ENCODE data around the gene BTAF1.

BTAF1 gene

GRCh38 chr10:92001995-92002394 lies 78.4 kb downstream of the BTAF1 start:
- peaks cover 52% of the 10 kb centered on the region for H3K36me3 ChIP-seq (ENCODE audit: low read depth)
- no peak overlapping the region for H3K27ac ChIP-seq (ENCODE audit: poor library complexity, severe bottlenecking)
- no peak for TF ChIP-seq CTCF (IDR thresholded peaks at IDR 0.05; ENCODE audit: poor library complexity, severe bottlenecking)
- no peak for ATAC-seq (ENCODE audit: low read depth)
- H3K9me3 ChIP-seq (ENCODE audit: severe bottlenecking) = no peaks in the 10 kb centered on the region
- no peaks in the 10 kb centered on the region for H3K4me1 ChIP-seq (ENCODE audit: insufficient read depth, poor library complexity, severe bottlenecking)
- no peaks in the 10 kb centered on the region for H3K27me3 ChIP-seq (ENCODE audit: insufficient read depth, poor library complexity, severe bottlenecking)
- no peak overlapping the region for H3K4me3 ChIP-seq (ENCODE audit: severe bottlenecking)
- DNase-seq (ENCODE audit: low spot score) = no peak

GRCh38 chr10:92003258-92003657 lies 79.7 kb downstream of the BTAF1 start:
- Histone ChIP-seq H3K4me1 (ENCODE audit: insufficient read depth, poor library complexity, severe bottlenecking) (no peaks in the 10 kb centered on the region), H3K27me3 (ENCODE audit: insufficient read depth, poor library complexity, severe bottlenecking) (no peaks in the 10 kb centered on the region), H3K27ac (ENCODE audit: poor library complexity, severe bottlenecking) (no peak overlapping the region), H3K36me3 (ENCODE audit: low read depth) (peaks cover 42% of the 10 kb centered on the region), H3K4me3 (ENCODE audit: severe bottlenecking) (no peak overlapping the region), H3K9me3 (ENCODE audit: severe bottlenecking) (no peaks in the 10 kb centered on the region)
- DNase-seq (ENCODE audit: low spot score) (no peak), ATAC-seq (ENCODE audit: low read depth) (no peak)
- TF ChIP-seq CTCF (IDR thresholded peaks at IDR 0.05; ENCODE audit: poor library complexity, severe bottlenecking) = no peak

GRCh38 chr10:92005978-92006377 lies 82.4 kb downstream of the BTAF1 start:
- Histone ChIP-seq H3K27me3 (ENCODE audit: insufficient read depth, poor library complexity, severe bottlenecking) (no peaks in the 10 kb centered on the region), H3K4me3 (ENCODE audit: severe bottlenecking) (no peak overlapping the region), H3K36me3 (ENCODE audit: low read depth) (peaks cover 49% of the 10 kb centered on the region), H3K9me3 (ENCODE audit: severe bottlenecking) (no peaks in the 10 kb centered on the region), H3K27ac (ENCODE audit: poor library complexity, severe bottlenecking) (no peak overlapping the region), H3K4me1 (ENCODE audit: insufficient read depth, poor library complexity, severe bottlenecking) (no peaks in the 10 kb centered on the region)
- no peak for TF ChIP-seq CTCF (IDR thresholded peaks at IDR 0.05; ENCODE audit: poor library complexity, severe bottlenecking)
- DNase-seq (ENCODE audit: low spot score) (no peak), ATAC-seq (ENCODE audit: low read depth) (no peak)

- DNase-seq (ENCODE audit: low spot score) (no peak), ATAC-seq (ENCODE audit: low read depth) (no peak)
- no peaks in the 10 kb centered on the region for H3K9me3 ChIP-seq (ENCODE audit: severe bottlenecking)
- H3K27ac ChIP-seq (ENCODE audit: poor library complexity, severe bottlenecking) = no peak overlapping the region
- peaks cover 7% of the 10 kb centered on the region for H3K4me1 ChIP-seq (ENCODE audit: insufficient read depth, poor library complexity, severe bottlenecking)
- no peaks in the 10 kb centered on the region for H3K27me3 ChIP-seq (ENCODE audit: insufficient read depth, poor library complexity, severe bottlenecking)
- H3K4me3 ChIP-seq (ENCODE audit: severe bottlenecking) = no peak overlapping the region
- H3K36me3 ChIP-seq (ENCODE audit: low read depth) = peaks cover 59% of the 10 kb centered on the region
- TF ChIP-seq CTCF (IDR thresholded peaks at IDR 0.05; ENCODE audit: poor library complexity, severe bottlenecking) = no peak
These were observed 85.9 kb downstream of the BTAF1 start for GRCh38 chr10:92009445-92009844.

GRCh38 chr10:92010047-92010735 lies 86.6 kb downstream of the BTAF1 start:
- ATAC-seq (ENCODE audit: low read depth) (no peak), DNase-seq (ENCODE audit: low spot score) (no peak)
- no peak overlapping the region for H3K4me3 ChIP-seq (ENCODE audit: severe bottlenecking)
- H3K4me1 ChIP-seq (ENCODE audit: insufficient read depth, poor library complexity, severe bottlenecking) = peaks cover 7% of the 10 kb centered on the region
- peaks cover 61% of the 10 kb centered on the region for H3K36me3 ChIP-seq (ENCODE audit: low read depth)
- no peaks in the 10 kb centered on the region for H3K9me3 ChIP-seq (ENCODE audit: severe bottlenecking)
- no peak overlapping the region for H3K27ac ChIP-seq (ENCODE audit: poor library complexity, severe bottlenecking)
- TF ChIP-seq CTCF (IDR thresholded peaks at IDR 0.05; ENCODE audit: poor library complexity, severe bottlenecking) = no peak
- H3K27me3 ChIP-seq (ENCODE audit: insufficient read depth, poor library complexity, severe bottlenecking) = no peaks in the 10 kb centered on the region
